Ecto neural progenitor cell (in vitro differentiated cells): ENCODE data around the gene IER5.
A peak's percentile ranks its signal among the peaks of the same experiment; 100 is the strongest.
"Not testable (repeated sequence)": the region's sequence is repeated elsewhere in the genome, so short reads cannot be mapped to it uniquely, and the experiment has no call there.

Experiments used
- DNase-seq: peaks from one replicate; pipeline ENCODE4 v3.0.0-alpha.2; 2018; ENCODE audit warnings: low spot score

The IER5 gene

GRCh38 chr1:181088079-181089016 lies at the start of gene IER5:
Gene IER5, plus strand, starts transcription at chr1:181088700. Its CDS starts 203 bp downstream, at chr1:181088903.
- peak; percentile 99 for DNase-seq

- DNase-seq = no peak
Measured at GRCh38 chr1:181040284-181040865, 48.1 kb upstream of the IER5 start.

- no peak for DNase-seq
Measured at GRCh38 chr1:181043025-181043888, 45.2 kb upstream of the IER5 start.

- no peak for DNase-seq
Measured at GRCh38 chr1:181044449-181044966, 44.0 kb upstream of the IER5 start.

GRCh38 chr1:181045946-181046345 lies 42.6 kb upstream of the IER5 start:
- DNase-seq = not testable (repeated sequence)

GRCh38 chr1:181049378-181049777 lies 39.1 kb upstream of the IER5 start:
- no peak for DNase-seq

- DNase-seq = no peak
Measured at GRCh38 chr1:181050922-181051321, 37.6 kb upstream of the IER5 start.

- DNase-seq = no peak
Measured at GRCh38 chr1:181056560-181056959, 31.9 kb upstream of the IER5 start.

- no peak for DNase-seq
Measured at GRCh38 chr1:181057079-181057478, 31.4 kb upstream of the IER5 start.

GRCh38 chr1:181059435-181059834 lies 29.1 kb upstream of the IER5 start:
- no peak for DNase-seq

- DNase-seq = no peak
Measured at GRCh38 chr1:181060066-181060465, 28.4 kb upstream of the IER5 start.

GRCh38 chr1:181060947-181061346 lies 27.6 kb upstream of the IER5 start:
- not testable (repeated sequence) for DNase-seq

GRCh38 chr1:181061487-181061886 lies 27.0 kb upstream of the IER5 start:
- DNase-seq = no peak

- DNase-seq = no peak
Measured at GRCh38 chr1:181061891-181062835, 26.3 kb upstream of the IER5 start.

GRCh38 chr1:181062836-181063428 lies 25.6 kb upstream of the IER5 start:
- no peak for DNase-seq

- DNase-seq = peak; percentile 61
Measured at GRCh38 chr1:181064011-181064623, 24.4 kb upstream of the IER5 start.

GRCh38 chr1:181064702-181065101 lies 23.8 kb upstream of the IER5 start:
- DNase-seq = no peak

GRCh38 chr1:181073638-181074037 lies 14.9 kb upstream of the IER5 start:
- no peak for DNase-seq

GRCh38 chr1:181075766-181076350 lies 12.6 kb upstream of the IER5 start:
- DNase-seq = no peak

- DNase-seq = no peak
Measured at GRCh38 chr1:181076852-181077251, 11.6 kb upstream of the IER5 start.
